ENCODE results near the gene RNF103. TPM values are rescaled to one million over a fixed set of nuclear protein-coding genes. Genes with fewer than 3 reads are reported as not detected.
A peak's percentile ranks its signal among the peaks of the same experiment; 100 is the strongest.

RNF103 gene
- total and polyA plus RNA-seq, 2 of the 13 experiments (the other 11 are each of a cell fraction or from before 2014, with no cell fraction given): 19.8 to 21.1 TPM

- TF ChIP-seq KIAA2018 (CRISPR knock-in tag; IDR thresholded peaks at IDR 0.05; ENCODE audit: borderline replicate concordance): no peak
- no peak for TF ChIP-seq ZNF746 (CRISPR knock-in tag; IDR thresholded peaks at IDR 0.05)
- TF ChIP-seq ATRX (CRISPR knock-in tag; IDR thresholded peaks at IDR 0.05; ENCODE audit: borderline replicate concordance): no peak
- no peak for TF ChIP-seq TEAD2 (CRISPR knock-in tag; IDR thresholded peaks at IDR 0.05)
- TF ChIP-seq STAT5B (CRISPR knock-in tag; IDR thresholded peaks at IDR 0.05): no peak
- TF ChIP-seq IRX3 (CRISPR knock-in tag; IDR thresholded peaks at IDR 0.05; ENCODE audit: borderline replicate concordance, low read depth): no peak
- no peak for TF ChIP-seq NCOA1 (CRISPR knock-in tag; IDR thresholded peaks at IDR 0.05)
- no peak for TF ChIP-seq ZNF704 (CRISPR knock-in tag; IDR thresholded peaks at IDR 0.05; ENCODE audit: borderline replicate concordance)
- no peak for TF ChIP-seq CSRNP1 (CRISPR knock-in tag; IDR thresholded peaks at IDR 0.05)
- no peak for TF ChIP-seq ONECUT2 (CRISPR knock-in tag; IDR thresholded peaks at IDR 0.05)
- no peak for TF ChIP-seq ZBTB39 (CRISPR knock-in tag; IDR thresholded peaks at IDR 0.05)
- no peak for TF ChIP-seq MLLT10 (CRISPR knock-in tag; IDR thresholded peaks at IDR 0.05)
- peak; percentile 59; the same call in 1 of the 2 replicates for TF ChIP-seq ZNF441 (CRISPR knock-in tag; IDR thresholded peaks at IDR 0.05; ENCODE audit: borderline replicate concordance)
- TF ChIP-seq ZNF451 (CRISPR knock-in tag; IDR thresholded peaks at IDR 0.05): no peak
- TF ChIP-seq ZBTB8A (CRISPR knock-in tag; IDR thresholded peaks at IDR 0.05; ENCODE audit: borderline replicate concordance, low read depth): no peak
- no peak for TF ChIP-seq PBX3 (CRISPR knock-in tag; IDR thresholded peaks at IDR 0.05; ENCODE audit: borderline replicate concordance)
These were observed 9.0 kb upstream of the RNF103 start (continued) for GRCh38 chr2:86632672-86633071.

All from HepG2 (cell line).